Activated T-helper 1 cell treated with Interleukin-2 at 50 U/mL for 16 hours (primary cell): ENCODE measurements around the gene RXRG.
"Not testable (repeated sequence)": the region's sequence is repeated elsewhere in the genome, so short reads cannot be mapped to it uniquely, and the experiment has no call there.

Experiments
- DNase-seq: peaks from one replicate; pipeline ENCODE4 v3.0.0-alpha.2; 2020; ENCODE audit warnings: low read depth

The RXRG gene

GRCh38 chr1:165444897-165445370 lies at the start of gene RXRG:
Gene RXRG (minus strand): TSS chr1:165445126. CDS start chr1:165444893, 233 bp downstream.
- no peak for DNase-seq

DNA sequence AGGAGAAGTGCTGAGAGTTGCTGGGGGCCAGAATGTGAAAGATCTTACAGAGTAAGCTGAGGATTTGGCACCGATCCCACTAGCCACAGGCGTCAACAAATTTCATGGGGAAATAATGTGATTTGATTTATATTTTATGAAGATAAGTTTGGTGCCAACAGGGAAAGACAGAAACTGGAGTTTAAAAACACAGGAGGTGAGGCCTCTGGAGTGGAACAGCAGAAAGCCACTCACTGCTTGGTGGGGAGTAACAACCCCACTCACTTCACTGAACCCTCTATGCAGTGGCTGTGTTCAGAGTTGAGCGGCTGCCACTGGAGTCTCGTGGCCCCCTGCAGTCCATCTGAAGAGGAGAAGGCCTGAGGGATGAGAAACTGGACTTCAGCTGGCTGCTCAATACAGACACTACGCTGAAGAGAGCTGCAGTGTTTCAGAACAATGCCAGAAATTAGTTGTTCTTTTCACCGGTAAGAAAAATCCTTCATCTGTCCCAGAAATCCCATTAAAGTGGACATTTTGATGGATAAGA lies 48.0 kb upstream of the RXRG start:
- DNase-seq = no peak

- DNase-seq = no peak
Observed at GRCh38 chr1:165490175-165490574, 45.2 kb upstream of the RXRG start.

DNA sequence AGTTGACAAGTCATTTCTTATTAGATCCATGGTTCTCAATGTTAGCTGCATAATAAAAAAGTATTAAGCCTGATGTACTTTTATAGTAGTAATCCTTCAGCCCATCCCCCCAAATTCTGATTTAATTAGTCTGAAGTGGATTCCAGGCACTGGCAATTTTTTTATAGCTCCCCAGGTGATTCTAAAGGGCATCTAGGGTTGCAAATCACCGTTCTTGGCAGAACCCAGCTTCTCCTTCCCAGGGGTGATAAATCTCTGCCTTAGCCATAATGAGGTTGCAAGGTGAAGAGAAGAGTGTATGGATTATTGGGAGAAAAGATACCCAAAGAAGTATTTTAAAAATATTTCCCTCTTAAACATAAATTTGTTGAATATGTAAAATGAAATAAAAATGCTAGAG lies 43.0 kb upstream of the RXRG start:
- DNase-seq = no peak

DNA sequence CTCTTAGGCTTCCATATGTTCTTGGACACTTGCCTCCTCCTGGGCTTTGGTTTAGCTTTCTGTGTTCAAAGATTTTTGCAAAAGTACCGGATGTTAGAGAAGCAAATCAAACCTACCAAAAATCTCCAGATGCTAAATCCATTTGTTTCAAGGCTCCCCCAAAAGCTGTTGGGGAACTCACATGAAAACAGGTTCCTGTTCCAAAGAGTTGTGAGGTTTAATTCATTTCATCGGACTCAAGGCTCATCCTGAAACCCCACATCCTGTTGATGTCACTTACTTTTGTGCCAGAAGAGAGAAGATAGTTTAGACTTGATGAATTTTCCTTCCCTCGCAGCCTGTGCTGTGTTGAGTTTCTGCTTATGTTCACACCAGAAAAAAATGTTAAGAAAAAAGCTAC lies 41.7 kb upstream of the RXRG start:
- no peak for DNase-seq

- no peak for DNase-seq
Observed at GRCh38 chr1:165485716-165486115, 40.8 kb upstream of the RXRG start.

DNA sequence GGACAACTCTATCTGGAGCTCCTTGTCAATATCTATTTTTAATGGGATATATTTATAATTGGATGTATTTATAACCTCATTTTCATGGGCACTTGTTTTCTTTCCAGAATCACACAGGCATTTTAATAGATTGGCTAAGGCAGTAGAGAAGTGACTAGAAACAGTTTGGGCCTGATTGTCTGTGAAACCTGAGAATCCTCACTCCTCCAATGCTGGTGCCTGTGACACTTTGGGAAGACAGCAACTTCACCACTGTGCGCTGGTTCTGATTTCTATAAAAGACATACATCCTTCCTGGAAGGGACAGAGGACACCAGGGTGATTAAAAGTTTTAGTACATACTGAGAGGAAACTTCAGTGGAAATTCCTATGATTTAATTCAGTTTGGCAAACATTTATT lies 39.6 kb upstream of the RXRG start:
- no peak for DNase-seq

DNA sequence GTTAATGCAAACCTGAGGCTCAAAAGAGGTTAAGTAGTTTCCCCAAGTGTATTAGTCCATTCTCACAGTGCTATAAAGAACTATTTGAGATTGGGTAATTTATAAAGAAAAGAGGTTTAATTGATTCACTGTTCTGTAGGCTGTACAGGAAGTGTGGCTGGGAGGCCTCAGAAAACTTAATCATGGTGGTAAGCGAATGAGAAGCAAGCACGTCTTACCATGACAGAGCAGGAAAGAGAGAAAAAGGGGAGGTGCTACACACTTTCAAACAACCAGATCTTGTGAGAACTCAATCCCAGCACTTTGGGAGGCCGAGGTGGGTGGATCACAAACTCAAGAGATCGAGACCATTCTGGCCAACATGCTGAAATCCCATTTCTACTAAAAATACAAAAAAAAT lies 38.5 kb upstream of the RXRG start:
- DNase-seq = no peak

- DNase-seq = no peak
Observed at GRCh38 chr1:165481820-165482532, 37.0 kb upstream of the RXRG start.

- no peak for DNase-seq
Observed at GRCh38 chr1:165476776-165477175, 31.9 kb upstream of the RXRG start.

DNA sequence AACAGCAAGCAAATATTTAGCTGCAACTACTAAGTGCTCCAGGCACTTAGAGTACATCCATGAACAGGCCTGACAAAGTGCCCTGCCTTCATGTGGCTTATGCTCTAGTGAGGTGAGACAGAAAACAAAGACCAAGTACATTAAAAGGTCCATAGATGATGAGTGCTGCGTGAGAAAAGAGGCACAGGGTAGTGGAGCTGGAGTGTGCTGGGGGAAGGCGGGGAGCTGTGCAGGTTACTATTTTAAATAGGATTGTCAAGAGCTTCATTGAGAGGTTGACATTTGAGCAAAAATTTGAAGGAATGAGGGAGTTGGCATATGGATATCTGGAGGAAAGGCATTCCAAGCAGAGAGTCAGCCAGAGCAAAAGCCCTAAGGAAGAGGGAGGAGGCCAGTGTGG lies 29.3 kb upstream of the RXRG start:
- no peak for DNase-seq

DNA sequence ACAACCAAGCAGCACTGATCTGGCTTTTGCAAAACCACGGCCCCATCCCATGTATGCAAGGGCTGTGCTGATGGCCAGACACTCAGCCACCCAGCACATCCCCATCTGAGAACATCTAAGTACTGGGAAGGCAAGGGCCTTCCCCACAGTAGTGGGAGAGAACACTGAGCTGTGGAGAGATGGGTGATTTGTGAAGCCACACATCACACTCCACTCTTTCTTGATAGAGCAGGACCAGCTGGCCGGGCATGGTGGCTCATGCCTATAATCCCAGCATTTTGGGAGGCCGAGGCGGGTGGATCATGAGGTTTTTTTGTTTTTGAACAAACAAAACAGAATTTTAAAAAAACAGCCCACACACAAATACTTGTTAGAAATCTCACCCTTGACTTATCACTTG lies 28.2 kb upstream of the RXRG start:
- no peak for DNase-seq

DNA sequence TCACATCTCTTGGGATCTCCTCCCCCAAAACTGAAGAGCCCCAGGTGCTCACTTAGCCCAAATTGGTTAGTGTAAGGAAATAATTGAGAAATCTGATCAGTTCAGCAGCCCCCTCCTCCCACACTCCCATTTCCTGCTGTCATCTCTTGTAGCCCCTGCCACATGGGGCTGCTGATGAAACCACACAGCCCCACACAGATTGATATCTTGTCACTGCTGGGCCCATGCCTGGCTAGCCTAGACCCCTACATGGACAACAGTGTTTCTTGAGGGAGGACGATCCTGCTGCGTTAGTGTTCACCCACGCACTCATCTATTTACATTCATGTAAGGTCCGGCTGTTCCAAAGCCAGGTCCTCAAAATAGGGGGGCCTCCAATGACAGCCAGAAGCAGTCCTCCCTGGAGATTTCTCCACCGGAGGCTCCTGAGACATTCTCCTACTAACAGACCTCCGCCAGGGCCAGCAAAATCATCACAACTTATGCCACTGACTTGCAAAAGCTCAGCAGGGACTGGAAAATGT lies 23.9 kb upstream of the RXRG start:
- DNase-seq = no peak

GRCh38 chr1:165468253-165468652 lies 23.3 kb upstream of the RXRG start:
- DNase-seq = no peak

- DNase-seq = no peak
Observed at GRCh38 chr1:165467706-165468105, 22.8 kb upstream of the RXRG start.

- DNase-seq = no peak
Observed at GRCh38 chr1:165463978-165464377, 19.1 kb upstream of the RXRG start.

DNA sequence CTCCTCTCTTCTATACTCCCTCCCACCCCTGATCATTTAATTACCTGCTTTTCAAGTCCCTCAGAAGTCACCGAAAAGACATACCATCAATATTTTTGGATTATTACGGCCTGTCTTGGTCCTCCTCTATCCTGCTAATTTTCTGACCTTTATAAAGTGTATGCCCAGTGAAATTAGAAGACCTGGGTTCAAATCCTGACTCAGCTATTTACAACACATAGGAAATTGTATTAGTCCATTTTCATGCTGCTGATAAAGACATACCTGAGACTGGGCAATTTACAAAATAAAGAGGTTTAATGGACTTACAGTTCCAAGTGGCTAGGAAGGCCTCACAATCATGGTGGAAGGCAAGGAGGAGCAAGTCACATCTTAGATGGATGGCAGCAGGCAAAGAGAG lies 14.8 kb upstream of the RXRG start:
- DNase-seq = not testable (repeated sequence)

DNA sequence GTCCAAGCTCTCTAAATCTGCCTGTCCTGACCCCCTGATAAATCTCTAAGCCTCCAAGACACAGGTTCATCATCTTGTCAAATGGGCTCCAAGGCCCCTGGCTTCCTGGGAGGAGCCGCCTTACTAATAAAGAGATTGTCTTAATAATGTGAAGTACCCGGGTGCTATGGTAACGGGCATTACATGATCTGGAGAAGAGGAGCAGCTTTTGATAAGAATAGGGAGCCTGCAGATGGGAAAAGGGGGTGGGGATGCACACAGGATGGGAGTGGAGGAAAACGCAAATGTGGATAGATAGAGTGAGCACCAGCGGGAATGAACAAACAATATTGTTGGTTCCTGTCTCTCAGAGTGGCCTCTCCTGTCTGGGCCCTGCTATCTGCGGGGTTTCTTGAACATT lies 11.9 kb upstream of the RXRG start:
- DNase-seq = no peak

GRCh38 chr1:165456114-165456513 lies 11.2 kb upstream of the RXRG start:
- no peak for DNase-seq

DNA sequence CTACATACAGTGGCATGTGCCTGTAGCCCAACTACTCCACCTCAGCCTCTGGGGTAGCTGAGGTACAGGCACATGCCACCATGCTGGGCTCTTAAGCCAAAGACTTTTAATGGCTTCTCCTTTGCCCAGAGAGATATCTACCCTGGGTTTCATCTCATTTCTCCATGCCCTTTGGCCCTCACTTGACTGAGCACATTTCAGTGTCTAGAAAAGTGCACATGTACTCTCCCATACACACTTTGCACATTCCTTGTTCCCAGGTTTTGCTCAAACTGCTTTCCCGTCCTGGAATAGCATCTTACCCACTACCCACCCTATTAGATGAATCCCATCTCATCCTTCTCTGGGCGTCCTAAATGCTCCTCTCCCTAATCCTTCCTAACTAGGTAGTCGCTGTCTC lies 10.2 kb upstream of the RXRG start:
- no peak for DNase-seq

GRCh38 chr1:165454091-165454610 lies 9.2 kb upstream of the RXRG start:
- DNase-seq = no peak

DNA sequence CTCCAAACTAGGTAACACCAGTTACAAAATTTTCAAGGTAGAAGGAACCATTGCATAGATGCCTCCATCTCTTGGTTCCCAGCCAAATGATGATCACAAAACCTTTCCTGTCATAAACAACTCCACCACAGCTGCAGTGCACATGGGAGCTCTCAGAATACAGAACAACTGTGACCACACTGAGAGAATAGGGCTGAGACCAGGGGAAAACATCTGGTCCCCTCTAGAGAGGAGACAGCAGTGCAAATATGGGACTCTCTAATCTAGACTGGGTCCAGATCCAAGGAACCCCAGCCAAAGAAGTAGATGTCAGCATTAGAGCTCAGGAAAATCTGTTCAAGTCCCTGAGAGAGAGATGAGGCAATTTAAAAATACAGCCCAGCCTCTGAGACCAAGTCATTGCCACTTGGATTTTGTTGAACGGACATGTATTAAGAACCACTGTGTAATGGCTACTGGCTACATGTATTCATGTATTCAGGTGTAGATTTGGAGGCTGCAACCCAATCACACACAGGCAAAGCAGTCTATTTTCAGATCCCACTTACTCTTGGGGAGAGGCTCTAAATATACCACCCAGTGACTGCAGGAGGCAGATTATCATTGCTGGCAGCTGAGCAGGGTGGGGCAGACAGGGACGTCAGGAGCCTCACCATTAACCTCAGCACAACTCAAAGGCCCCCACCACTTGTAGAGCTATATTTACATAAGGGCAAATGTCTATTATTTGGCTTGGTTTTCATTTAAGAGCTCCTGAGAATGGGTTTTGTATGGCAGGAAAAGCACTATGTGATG lies 7.6 kb upstream of the RXRG start:
- DNase-seq = no peak

GRCh38 chr1:165451691-165452090 lies 6.8 kb upstream of the RXRG start:
- DNase-seq = no peak
